GM20431 (cell line): ENCODE results near the gene DCD.
"Not testable (repeated sequence)": the region's sequence is repeated elsewhere in the genome, so short reads cannot be mapped to it uniquely, and the experiment has no call there.

ENCODE experiments used
- in situ Hi-C: fragments of 300-500 bp; cut with MseI, MboI; formaldehyde crosslinking; loops from one replicate; pipeline ENCODE4 v1.15.0; 2020; ENCODE audit warnings: low sequenced_read_pairs; ENCODE audit not compliant: unreplicated experiment

DCD gene

DNA sequence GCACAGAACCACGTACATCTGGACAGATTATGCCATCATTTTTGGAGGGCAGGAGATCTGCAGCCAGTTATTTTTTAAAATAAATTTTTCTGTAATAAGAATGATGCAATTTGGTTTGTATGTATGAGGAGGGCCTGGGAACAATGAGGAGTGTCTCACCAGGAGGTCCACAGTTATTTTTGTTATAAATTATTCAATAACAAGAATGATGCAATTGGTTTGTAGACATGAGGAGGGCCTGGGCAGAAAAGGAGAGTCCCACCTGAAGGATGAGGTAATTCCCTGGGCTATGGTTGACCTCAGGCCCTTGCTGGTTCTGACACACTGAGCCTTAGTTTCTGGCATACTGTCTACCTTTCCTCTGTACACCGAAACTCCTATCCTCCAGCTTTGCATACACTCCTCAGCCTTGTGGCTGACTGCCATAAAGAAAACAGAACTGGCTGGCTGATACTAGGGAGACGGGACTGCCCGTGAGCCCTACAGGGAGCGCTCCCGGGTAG is 9.0 kb upstream of the DCD start:
- in situ Hi-C loops: no loop called here

DNA sequence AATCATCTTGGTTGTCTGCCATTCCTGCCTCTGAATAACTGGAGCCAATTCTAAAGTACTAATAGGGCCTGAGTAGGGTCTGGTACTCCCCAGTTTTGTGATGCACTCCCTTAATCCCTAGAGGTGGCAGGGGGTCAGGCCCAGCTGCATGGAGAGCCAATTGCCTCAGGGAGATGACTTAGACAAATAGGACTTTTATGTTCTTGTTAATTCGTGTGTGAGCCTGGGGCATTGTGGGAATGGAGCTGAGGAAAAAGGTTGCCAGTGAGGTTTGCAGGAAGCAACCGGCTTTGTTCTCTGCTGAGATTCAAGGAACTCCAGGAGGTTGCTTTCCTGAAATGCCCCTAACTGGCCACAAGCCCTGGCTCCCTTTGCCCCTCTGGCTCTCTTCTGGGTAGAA is 6.8 kb upstream of the DCD start:
- in situ Hi-C loops: no loop called here

DNA sequence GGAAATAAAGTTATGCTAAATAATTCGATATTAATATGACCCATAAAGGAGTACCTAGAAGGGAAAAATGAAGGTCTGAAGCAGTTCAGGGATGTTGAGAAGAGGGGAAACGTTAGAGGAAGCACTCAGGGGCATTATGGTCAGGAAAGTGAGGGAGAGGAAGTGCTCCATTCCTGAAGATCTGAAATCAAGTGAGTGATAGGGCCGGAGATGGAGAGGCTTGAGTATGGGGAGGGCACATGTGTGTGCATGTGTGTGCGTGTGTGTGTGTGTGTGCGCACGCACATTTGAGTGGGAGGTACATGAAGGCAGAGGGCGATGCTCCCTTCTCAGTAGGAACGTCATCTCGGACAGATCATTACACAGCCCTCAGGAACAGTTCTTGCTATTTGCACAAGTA is 4.9 kb upstream of the DCD start:
- in situ Hi-C loops: no loop called here

DNA sequence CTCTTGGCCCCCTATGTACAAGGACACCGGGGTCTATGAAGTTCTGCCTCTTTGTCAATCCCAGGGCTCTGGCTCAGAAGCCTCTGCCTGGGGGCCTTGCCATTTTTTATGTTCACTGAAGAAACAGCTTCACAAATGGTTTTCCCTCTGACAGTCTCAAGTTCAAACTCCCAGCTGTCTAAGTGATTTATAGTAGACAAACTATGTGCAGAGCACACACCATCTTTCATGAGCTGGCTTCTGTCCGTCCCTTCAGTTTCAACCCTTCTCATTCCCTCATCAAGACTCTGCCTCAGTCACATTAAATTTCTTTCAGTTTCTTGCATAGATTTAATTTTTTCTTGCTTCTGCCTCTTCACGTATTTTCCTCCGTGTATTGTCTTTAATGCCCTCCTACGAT is 2.7 kb upstream of the DCD start:
- in situ Hi-C loops: no loop called here

DNA sequence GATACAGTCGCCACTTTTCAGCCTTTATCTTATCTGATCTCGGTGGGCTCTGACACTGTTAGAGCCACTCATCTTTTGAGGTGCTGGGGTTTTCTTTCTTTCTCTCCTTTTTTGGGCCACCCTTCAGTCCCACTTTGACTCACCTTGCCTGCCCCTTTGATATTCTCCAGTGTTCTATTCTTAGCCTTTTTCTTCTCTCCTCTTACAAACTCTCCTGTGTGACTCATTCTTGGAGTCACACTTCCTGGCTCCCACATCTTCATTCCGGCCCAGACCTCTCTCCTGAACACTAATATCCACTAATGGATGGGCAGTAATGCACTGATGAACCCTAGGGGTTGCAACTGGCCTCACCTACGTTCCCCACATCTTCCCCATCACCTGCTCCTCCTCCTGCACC is 2.2 kb upstream of the DCD start:
- in situ Hi-C loops: no loop called here

DNA sequence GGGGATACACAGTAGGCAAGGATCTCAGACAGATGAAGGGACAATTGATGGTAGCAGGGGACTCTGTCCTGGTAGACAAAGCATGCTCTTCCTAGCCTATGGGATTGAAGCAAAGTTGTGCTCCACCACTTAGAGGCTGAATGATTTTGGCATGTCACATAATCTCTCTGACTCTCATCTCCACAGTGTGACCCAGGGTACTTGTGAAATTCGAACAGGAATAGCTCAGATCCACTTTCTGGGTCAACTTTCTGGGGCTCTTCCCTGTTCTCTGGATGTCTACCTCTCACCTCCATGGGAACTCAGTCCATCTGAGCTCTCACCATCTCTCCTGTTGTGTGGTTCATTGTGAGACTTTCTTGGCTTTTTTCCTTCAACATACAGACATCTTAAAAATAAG is 1.7 kb upstream of the DCD start:
- in situ Hi-C loops: no loop called here

DNA sequence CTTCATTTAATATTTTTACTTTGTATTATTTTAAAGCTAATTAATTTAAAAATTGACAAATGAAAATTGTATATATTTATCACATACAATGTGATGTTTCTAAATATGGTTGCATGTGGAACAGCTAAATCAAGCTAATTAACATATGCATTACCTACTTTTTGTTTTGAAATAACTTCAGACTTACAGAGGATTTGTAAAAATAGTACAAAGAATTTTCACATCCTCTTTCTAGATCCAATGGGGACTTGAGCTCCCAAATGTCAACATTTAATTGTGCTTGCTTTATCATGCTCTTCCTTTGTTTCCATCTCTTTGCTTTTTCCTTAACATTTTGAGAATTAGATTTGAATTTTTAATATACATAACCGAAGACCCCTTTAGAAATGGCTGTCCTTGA is 6.6 kb downstream of the DCD start:
- in situ Hi-C loops: no loop called here

DNA sequence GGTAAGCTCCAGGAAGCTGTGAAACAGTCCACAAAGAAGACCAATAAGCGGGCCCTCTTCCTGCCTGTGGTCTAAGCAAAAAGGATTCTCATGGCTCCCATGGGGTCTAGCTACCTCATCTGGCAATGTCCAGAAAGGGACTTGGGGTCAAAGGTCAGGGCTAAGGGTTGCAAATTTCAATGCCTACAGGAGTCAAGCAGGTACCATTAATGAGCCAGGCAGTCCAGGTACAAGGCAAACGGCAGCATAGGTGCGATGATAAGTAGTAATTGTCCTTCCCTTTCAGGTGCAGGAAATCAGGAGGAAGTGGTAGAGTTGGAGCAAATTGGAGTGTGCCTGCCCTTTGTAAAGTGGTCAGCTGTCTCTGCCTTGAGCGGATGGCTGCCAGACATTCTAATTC is 7.1 kb downstream of the DCD start:
- in situ Hi-C loops: no loop called here

DNA sequence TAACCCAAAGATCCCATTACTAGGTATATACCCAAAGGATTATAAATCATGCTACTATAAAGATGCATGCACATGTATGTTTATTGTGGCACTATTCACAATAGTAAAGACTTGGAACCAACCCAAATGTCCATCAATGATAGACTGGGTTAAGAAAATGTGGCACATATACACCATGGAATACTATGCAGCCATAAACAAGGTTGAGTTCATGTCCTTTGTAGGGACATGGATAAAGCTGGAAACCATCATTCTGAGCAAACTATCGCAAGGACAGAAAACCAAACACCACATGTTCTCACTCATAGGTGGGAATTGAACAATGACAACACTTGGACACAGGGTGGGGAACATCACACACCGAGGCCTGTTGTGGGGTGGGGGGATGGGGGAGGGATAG is 9.1 kb downstream of the DCD start:
- in situ Hi-C loops: not testable (repeated sequence)

DNA sequence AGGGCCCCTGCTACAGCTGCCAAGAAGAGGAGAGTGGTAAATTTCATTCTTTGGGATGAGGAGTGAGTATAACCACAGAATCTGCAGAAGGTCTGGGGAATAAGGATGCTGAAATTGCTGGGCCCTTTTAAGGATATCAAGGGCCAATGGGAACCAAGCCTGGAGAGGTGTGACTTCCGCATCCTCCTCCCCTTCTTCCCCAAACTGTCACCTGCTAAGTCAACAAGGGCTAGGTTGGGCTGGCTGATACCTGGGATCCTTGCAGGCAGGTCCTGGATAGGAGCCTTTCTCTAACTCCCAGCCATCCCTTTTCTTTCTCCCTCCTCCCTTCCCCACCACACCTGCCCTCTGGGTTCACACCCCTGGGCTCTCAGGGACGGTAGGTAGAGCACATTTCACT is 13.4 kb downstream of the DCD start, which contains the start of gene LACRT:
Gene LACRT (minus strand): TSS at position 101 of the 400 bp plus-strand sequence. CDS start 54 bp downstream, at position 47.
- in situ Hi-C loops: no loop called here

DNA sequence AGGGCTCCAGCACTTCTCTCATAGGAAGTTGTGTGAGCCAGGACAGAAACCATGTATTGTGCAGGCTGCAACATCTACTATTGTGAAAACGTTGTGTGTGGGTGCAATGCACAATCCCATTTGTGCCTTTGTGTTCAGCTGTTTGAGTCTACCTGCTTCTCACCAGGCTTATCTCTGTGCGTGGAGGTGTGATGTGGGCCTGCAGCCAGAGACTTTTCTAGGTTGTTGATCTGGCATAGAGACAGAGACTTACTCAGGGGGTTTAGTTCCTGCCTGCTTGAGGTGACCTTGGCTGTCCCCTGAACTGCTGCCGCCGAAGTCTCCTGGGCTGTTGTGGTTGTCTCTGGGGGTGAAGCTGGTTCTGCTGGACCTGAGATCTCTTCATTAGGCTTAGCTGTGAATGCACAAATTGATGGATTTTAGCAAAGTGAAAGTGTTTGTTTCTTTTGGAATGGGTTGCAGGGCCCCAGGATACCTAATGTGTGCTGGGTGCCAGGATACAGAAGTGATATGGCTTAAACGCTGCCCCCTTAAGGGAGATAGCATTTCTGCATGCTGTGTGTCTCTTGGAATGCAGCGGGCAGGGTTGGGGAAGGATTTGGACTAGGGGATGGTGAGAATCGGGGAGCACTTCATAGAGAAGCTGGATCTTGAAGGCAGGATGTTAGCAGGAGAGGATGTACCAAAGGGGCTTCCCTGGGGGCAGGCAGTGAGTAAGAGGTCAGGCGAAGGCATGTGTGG is 16.0 kb downstream of the DCD start:
- in situ Hi-C loops: no loop called here

DNA sequence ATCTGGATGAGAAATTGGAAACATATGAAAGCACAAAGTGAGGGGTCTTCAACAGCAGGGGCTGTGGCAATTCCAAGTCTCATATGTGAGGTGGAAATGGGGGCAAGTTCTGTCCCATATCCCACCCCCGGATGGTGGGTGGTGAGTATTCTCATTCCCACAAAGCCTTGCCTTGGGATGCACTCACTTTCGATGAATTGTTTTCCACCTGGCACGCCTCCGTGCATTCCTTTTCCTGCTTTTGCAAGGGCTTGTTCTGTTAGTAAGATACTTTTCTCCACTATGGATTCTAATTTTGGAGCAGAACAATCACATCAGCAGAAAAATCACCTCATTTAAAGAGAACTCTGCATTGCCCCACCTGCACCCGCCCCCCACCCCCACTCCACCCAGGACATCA is 16.6 kb downstream of the DCD start:
- in situ Hi-C loops: no loop called here

DNA sequence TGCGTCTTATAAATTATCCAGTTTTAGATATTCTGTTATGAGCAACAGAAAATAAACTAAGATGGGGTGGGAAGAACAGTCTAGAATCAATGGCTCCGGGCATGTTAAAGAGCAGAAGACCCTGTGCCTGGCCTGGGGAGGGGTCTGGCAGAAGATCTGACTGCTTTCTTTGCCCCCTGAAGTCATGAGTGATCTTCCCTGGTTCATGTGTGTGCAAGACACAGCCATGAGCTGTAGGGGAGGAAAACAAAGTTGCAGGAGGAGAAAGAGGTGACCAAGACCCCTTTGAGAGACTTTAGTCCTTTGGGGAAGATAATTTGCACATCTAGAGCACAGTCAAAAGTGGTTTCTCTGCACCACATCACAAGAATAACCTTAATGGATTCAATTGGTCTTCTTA is 18.2 kb downstream of the DCD start:
- in situ Hi-C loops: no loop called here

DNA sequence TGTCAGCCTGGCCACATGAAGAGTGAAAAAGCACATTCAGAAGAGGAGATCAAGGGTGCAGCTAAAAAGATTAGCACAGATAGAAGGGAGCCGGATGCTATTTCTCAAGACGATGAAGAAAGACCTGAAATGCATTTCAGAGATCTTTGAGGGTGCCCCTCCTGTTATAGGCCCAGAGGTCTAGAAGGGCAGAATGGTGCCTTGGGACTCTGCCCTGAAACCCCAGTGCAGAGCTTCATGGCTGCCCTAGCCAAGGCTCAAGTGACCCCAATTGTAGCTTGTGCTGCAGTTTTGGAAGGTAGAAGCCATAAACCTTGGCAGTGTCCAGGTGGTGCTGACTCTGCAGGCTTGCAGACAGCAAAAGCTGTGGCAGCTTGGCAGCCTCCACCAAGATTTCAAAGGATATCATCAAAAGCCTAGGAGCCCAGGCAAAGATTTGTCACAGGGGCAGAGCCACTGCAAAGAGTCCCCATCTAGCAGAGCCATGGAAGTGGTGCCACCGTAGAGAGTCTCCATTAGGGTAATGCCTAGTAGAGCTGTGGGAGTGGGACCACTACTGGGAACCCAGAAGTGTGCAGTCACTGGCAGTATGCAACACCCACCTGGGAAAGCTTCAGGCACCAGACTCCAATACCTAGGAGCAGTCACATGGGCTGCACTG is 19.8 kb downstream of the DCD start:
- in situ Hi-C loops: no loop called here

DNA sequence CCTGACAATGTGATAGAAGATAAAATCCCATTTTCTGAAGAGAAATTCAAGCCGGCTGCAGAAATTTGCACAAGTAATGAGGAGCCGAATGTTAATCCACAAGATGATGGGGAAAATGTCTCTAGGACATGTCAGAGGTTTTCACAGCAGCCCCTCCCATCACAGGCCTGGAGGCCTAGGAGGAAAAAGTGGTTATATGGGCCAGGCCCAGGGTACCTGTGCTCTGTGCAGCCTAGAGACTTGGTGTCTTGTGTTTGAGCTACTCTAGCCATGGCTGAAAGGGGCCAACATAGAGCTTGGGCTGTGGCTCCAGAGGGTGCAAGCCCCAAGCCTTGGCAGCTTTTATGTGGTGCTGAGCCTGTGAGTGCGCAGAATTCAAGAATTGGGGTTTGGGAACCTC is 20.9 kb downstream of the DCD start:
- in situ Hi-C loops: no loop called here

DNA sequence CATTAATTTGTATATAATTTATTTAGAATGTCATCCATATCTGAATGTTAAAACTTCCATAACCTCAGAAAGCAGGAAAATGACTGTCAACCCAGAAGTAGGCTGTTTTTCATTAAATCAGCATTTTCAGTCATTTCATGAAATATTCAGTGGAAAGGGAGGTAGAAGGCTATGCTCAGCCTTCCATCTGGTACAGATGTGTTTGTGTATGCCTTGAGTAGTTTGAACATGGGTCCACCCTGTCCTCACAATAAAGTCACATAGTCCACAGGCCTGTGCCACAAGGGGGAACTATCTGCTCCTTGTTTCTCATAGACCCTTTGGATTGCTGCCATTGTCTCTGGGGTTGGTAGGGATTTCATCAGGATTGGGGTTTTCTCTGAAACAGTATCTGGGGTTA is 22.6 kb downstream of the DCD start:
- in situ Hi-C loops: no loop called here

DNA sequence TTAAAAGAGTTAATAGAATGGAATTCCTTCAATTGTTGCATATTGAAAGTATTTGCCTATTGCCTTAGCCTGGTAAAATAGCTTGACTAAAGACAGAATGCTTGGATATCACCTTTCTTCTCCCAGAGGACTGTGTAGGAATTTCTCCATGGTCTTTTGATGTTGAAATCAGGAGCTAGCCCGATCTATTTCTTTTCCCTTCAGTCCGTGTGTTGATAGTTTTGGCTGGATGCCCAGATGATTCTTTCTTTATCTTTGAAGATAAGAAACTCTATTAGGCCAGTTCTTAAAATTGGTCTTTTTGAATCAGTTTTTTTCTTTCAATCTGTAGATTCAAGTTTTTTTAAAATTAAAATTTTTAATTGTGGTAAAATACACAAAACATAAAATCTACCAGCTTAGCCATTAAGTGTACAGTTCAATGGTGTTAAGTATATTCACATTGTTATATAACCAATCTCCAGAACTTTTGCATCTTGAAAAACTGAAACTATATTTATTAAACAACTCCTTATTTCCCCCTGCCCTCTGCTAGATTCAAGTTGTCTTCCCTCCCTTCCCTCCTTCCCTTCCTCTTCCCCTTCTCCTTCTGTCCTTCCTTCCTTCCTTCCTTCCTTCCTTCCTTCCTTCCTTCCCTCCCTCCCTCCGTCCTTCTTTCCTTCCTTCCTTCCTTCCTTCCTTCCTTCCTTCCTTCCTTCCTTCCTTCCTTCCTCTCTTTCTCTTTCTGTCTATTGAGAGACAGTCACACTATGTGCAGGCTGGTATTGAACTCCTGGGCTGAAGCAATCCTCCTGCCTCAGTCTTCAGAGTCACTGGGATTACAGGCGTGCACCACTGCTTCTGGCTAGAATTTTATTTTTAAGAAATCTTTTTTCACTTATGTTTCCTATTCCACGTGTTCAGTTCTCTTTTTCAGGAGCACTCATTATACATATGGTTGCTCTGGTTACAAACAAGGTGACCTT is 23.6 kb downstream of the DCD start:
- in situ Hi-C loops: no loop called here

DNA sequence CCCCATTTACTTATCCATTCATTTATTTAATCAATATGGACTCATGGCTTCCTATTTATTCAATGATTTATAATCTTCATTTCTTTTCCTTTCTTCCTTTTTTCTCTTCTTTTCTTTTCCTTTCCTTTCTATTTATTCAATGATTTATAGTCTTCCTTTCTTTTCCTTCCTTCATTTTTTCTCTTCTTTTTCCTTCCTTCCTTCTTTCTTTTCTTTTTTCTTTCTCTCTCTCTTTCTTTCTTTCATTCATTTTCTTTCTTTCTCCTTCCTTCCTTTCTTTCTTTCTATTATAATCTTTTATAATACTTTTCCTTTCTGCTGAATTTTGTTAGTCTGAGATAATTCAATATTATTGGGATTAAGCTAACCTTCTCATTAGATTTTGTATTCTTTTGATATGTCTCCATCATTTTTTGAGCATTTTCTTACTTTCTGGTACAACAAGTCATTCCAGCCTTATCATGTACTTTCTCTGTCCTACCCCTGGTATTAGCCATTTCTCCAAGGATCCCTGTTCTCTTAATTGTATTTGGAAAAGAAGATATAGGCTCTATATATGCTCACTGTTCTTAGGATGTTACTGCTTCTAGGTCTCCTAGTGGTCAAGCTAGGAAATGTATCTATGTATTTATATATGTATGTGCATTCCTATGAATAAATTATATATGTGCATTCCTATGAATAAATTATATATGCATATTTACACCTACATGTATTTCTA is 25.5 kb downstream of the DCD start:
- in situ Hi-C loops: no loop called here

DNA sequence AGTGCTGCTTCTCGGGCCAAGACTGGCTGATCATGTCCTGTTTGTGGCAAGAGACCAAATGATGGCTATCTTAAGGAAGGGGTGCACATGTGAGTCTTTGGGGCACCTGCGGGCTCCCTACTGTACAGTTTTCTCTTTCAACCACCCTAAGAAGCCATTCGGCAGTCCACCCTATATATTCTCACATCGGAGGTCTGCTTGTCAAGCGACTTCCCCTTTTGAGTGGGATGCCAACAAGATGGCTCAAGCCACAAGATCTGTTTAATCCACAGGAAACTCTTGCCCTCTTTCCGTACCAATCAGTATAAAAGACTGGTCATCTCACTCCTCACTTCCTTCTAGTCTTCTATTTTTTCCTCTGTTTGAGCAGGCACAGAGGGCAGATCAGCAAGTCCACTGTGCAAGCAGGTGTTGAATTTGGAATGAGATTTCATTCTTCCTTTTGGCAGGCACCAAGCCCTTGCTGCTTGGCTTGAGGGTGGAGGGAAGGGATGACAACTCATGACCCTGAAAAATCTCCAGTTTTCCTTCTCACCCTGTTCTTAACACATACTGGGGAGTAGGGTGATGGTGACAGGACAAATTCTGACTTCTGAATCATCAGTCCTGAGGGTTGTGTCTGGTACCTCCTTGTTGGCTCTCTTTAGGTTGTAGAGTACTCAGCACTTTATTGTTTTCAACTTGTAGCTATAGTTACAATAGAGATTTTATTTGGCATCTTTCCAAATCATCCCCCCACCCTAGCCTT is 31.1 kb downstream of the DCD start:
- in situ Hi-C loops: no loop called here
